ENCODE results near the gene MAMDC2.

- no peak for TF ChIP-seq POLR2A (IDR thresholded peaks at IDR 0.05)
- TF ChIP-seq, protein P1, sequence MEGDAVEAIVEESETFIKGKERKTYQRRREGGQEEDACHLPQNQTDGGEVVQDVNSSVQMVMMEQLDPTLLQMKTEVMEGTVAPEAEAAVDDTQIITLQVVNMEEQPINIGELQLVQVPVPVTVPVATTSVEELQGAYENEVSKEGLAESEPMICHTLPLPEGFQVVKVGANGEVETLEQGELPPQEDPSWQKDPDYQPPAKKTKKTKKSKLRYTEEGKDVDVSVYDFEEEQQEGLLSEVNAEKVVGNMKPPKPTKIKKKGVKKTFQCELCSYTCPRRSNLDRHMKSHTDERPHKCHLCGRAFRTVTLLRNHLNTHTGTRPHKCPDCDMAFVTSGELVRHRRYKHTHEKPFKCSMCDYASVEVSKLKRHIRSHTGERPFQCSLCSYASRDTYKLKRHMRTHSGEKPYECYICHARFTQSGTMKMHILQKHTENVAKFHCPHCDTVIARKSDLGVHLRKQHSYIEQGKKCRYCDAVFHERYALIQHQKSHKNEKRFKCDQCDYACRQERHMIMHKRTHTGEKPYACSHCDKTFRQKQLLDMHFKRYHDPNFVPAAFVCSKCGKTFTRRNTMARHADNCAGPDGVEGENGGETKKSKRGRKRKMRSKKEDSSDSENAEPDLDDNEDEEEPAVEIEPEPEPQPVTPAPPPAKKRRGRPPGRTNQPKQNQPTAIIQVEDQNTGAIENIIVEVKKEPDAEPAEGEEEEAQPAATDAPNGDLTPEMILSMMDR (IDR thresholded peaks at IDR 0.05) = no peak
Observed at GRCh38 chr9:70079417-70080037, 35.9 kb downstream of the MAMDC2 start.

All from adrenal gland (tissue), 5 donors.